Uterus (tissue), 2 donors: ENCODE data around the gene GABRB3.

ENCODE experiments used
- CTCF ChIP-seq, 4 experiments: fragments of 200-600 bp in 2 of 4; fragments of 450-650 bp in 2 of 4; sonication (generic) in 2 of 4; IDR thresholded peaks; one replicate each; pipeline ENCODE4 v1.5.1; 2016 to 2019; ENCODE audit warnings: antibody characterized with exemption in 4 of 4, mild to moderate bottlenecking in 2 of 4, moderate library complexity in 1 of 4
- POLR2A ChIP-seq, 2 donors: fragments of 450-650 bp; IDR thresholded peaks; one replicate each; pipeline ENCODE4 v1.6.1; 2016; ENCODE audit warnings: antibody characterized with exemption in 2 of 2, mild to moderate bottlenecking in 1 of 2, moderate library complexity in 1 of 2

GRCh38 chr15:26661748-26662147 lies 111.1 kb downstream of the GABRB3 start:
- TF ChIP-seq POLR2A (IDR thresholded peaks at IDR 0.05) (no peak), CTCF (IDR thresholded peaks at IDR 0.05) (no peak)
